Psoas muscle (tissue), 8 donors: ENCODE data around the gene SUSD4. TPM values are rescaled to one million over a fixed set of nuclear protein-coding genes. Genes with fewer than 3 reads are reported as not detected.

Experiments used
- ATAC-seq, 4 donors: fragments of 200-7000 bp; cut with Tn5 transposase; one replicate each; pipeline ENCODE4 v1.9.1; 2020; ENCODE audit warnings: moderate library complexity in 3 of 4, mild to moderate bottlenecking in 2 of 4
- DNase-seq, 2 donors: peaks; one replicate each; pipeline ENCODE4 v3.0.0-alpha.2; 2020
- H3K27ac ChIP-seq: fragments of 200-600 bp; one replicate; pipeline ENCODE4 v1.8.0; 2022
- H3K27me3 ChIP-seq, 3 donors: fragments of 200-600 bp in 1 of 3; one replicate each; pipeline versions ENCODE4 v1.6.1 to v1.8.0; 2013 to 2022; ENCODE audit warnings: low read length in 2 of 3, mild to moderate bottlenecking in 2 of 3, moderate library complexity in 1 of 3; ENCODE audit not compliant: insufficient read depth in 3 of 3
- H3K36me3 ChIP-seq, 2 donors: fragments of 200-600 bp in 1 of 2; one replicate each; pipeline versions ENCODE4 v1.6.1 to v1.8.0; 2013 to 2022; ENCODE audit warnings: low read depth in 1 of 2, mild to moderate bottlenecking in 1 of 2, moderate library complexity in 1 of 2; ENCODE audit not compliant: insufficient read depth in 1 of 2
- H3K4me1 ChIP-seq: fragments of 200-600 bp; one replicate; pipeline ENCODE4 v1.8.0; 2022
- H3K4me3 ChIP-seq: fragments of 200-600 bp; one replicate; pipeline ENCODE4 v1.8.0; 2022; ENCODE audit warnings: mild to moderate bottlenecking
- H3K9me3 ChIP-seq: fragments of 200-600 bp; one replicate; pipeline ENCODE4 v1.8.0; 2022
- WGBS, 3 donors: extraction: QIAGEN DNeasy Blood & Tissue Kit; methylation state at CpG; one replicate each; pipeline versions ENCODE4 v1.1.6 to v1.1.7; 2013; 5-methylcytosine and 5-hydroxymethylcytosine counted together
- intact Hi-C, 2 donors: fragments of 100-400 bp; cut with DNase I; formaldehyde crosslinking; loops; one replicate each; pipeline versions ENCODE4 v1.11.0 to v1.14.2; 2022
- polyA plus RNA-seq, 3 donors: library from polyadenylated mRNA; stranded (reverse); fragments of 200-250 nt; gene quantifications; one replicate each; pipeline ENCODE4 v1.2.3, GENCODE V29; 2013
- total RNA-seq, 4 donors: library from RNA; stranded (reverse); fragmentation: NEBNext Ultra II Directional in 2 of 4; extraction: Animal tissue kit (Norgen Biotek cat#: 25700) in 2 of 4; gene quantifications; one replicate each; pipeline versions ENCODE4 v1.2.1 to v1.2.4, GENCODE V29; 2021 to 2023
- TF ChIP-seq, protein P1 (sequence below): fragments of 200-600 bp; IDR thresholded peaks from one replicate; pipeline ENCODE4 v1.8.0; 2022; ENCODE audit warnings: antibody characterized with exemption
- donor health status: healthy with polysubstance abuse.
- donor health status: DM: no; HTN: no; CAD: no; lungs with moderate emphysema.
- donor health status: Bipolar disorder and iron deficiency.
- donor health status: healthy.
- donor health status: DM: yes; HTN: yes; CAD: no.
- donor health status: DM: no; HTN: no; CAD: no.
- donor health status: DM: no; HTN: no; CAD: no.
- donor health status: DM: yes; HTN: yes; CAD: no.

SUSD4 gene
- total and polyA plus RNA-seq, 7 donors: 0.08 to 3.9 (median 0.21) TPM

DNA sequence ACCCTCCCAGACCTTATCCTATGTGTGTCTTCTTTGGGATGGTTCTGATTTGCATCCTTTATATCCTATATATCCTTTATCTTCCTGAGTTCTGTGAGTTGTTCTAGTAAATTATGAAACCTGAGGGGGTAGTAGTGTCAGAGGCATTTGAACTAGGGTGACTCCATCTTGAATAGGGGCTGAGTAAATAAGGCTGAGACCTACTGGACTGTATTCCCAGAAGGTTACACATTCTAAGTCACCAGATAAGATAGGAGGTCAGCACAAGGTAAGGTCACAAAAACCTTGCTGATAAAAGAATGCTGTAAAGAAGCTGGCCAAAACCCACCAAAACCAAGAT lies 50.6 kb downstream of the SUSD4 start:
- H3K4me3 ChIP-seq: no peak overlapping the region
- intact Hi-C loops: no loop called here
- no peak for ATAC-seq
- peaks cover 0 to 4% (median 0%) of the 10 kb centered on the region in 3 donors for H3K27me3 ChIP-seq
- H3K36me3 ChIP-seq: no peaks in the 10 kb centered on the region
- H3K27ac ChIP-seq: no peak overlapping the region
- TF ChIP-seq, protein P1, sequence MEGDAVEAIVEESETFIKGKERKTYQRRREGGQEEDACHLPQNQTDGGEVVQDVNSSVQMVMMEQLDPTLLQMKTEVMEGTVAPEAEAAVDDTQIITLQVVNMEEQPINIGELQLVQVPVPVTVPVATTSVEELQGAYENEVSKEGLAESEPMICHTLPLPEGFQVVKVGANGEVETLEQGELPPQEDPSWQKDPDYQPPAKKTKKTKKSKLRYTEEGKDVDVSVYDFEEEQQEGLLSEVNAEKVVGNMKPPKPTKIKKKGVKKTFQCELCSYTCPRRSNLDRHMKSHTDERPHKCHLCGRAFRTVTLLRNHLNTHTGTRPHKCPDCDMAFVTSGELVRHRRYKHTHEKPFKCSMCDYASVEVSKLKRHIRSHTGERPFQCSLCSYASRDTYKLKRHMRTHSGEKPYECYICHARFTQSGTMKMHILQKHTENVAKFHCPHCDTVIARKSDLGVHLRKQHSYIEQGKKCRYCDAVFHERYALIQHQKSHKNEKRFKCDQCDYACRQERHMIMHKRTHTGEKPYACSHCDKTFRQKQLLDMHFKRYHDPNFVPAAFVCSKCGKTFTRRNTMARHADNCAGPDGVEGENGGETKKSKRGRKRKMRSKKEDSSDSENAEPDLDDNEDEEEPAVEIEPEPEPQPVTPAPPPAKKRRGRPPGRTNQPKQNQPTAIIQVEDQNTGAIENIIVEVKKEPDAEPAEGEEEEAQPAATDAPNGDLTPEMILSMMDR: no peak
- no peak for DNase-seq
- H3K4me1 ChIP-seq: no peaks in the 10 kb centered on the region
- H3K9me3 ChIP-seq: no peaks in the 10 kb centered on the region

DNA sequence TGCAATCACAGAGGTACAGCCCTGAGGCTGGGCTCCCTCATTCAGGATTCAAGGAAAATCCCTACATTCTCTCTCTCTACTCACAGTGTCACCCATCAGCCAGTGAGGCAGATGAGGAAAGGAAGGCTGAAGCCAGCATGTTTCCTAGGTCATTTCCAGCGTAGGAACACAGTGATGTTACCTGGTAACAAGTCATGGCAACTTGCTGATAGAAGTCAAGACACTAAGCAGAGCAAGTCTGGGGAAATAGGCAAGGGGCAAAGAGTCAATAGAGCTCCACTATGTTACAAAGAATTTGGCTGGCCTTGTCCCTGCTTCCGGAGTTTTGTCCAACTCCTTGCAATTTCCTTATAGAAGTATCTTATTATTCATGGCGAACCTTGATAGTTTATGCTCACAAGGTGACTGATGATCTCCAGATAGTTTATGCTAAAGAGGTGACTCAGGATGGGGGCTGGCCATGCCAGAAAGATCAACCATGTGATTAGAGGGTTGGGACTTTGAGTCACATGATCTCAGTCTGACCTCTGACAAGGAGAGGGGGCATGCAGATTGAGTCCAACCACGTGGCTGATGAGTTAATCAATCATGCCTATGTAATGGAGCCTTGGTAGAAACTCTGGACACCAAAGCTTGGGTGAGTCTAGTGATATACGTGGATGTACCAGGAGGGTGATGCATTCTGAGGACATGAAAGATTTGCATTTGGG lies 51.1 kb downstream of the SUSD4 start:
- no peaks in the 10 kb centered on the region for H3K4me1 ChIP-seq
- H3K9me3 ChIP-seq: no peaks in the 10 kb centered on the region
- intact Hi-C loops: no loop called here
- ATAC-seq: no peak
- no peak overlapping the region for H3K4me3 ChIP-seq
- no peak for DNase-seq
- no peaks in the 10 kb centered on the region for H3K36me3 ChIP-seq
- no peak overlapping the region for H3K27ac ChIP-seq
- WGBS, 3 donors: 39 to 71% (median 45%) methylated on average over 5 of the region's 5 CpGs
- peaks cover 0 to 4% (median 0%) of the 10 kb centered on the region in 3 donors for H3K27me3 ChIP-seq
- TF ChIP-seq, protein P1: no peak

DNA sequence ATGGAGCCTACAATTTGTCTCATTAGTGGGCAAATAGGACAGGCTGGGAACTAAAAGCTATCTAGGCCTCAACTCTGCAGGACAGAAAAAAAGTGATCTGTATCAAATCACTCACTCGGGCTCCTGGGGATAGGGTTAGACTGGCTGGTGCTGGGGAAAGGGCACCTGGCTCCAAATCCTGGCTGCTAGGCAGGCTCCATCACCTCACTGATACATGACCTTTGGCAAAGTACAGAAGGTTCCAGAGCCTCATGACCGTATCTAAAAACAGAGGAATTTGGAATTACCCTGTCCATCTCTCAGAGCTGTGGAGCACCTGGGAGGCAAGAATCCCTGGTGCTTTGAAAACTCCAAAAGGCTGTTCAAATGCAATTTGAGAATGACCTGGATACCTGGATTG lies 51.7 kb downstream of the SUSD4 start:
- ATAC-seq (no peak), DNase-seq (no peak)
- TF ChIP-seq, protein P1: no peak
- no peak overlapping the region for H3K4me3 ChIP-seq
- H3K27ac ChIP-seq: no peak overlapping the region
- WGBS, 3 donors: 44 to 89% (median 64%) methylated on average over 2 of the region's 2 CpGs
- no peaks in the 10 kb centered on the region for H3K4me1 ChIP-seq
- H3K36me3 ChIP-seq: no peaks in the 10 kb centered on the region
- H3K9me3 ChIP-seq: no peaks in the 10 kb centered on the region
- peaks cover 0 to 4% (median 0%) of the 10 kb centered on the region in 3 donors for H3K27me3 ChIP-seq
- intact Hi-C loops: no loop called here

DNA sequence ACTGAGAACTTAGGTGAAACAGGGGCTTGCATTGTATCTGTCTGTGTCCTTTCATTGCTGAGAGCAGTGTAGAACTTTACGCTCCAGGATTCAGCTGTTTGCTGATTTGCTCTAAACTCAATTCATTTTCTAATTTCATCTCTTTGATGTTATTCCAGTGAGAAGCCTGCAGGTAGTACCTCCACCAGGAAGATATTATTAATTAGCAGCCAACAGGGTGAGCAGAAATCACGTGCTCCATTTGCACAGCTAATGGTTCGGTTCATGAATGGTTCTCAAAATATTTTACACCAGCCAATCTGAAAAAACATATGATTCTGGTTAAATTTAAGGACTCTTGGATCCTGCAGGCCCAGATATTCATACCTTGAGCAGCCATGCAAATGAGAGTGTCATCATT lies 52.1 kb downstream of the SUSD4 start:
- Histone ChIP-seq H3K36me3 (no peaks in the 10 kb centered on the region), H3K27ac (no peak overlapping the region), H3K4me1 (no peaks in the 10 kb centered on the region), H3K27me3 (peaks cover 0 to 4% (median 0%) of the 10 kb centered on the region in 3 donors), H3K9me3 (no peaks in the 10 kb centered on the region), H3K4me3 (no peak overlapping the region)
- intact Hi-C loops: no loop called here
- no peak for DNase-seq
- 77 to 86% (median 80%) methylated on average over 3 of the region's 3 CpGs for WGBS, 3 donors
- TF ChIP-seq, protein P1: no peak
- no peak for ATAC-seq

DNA sequence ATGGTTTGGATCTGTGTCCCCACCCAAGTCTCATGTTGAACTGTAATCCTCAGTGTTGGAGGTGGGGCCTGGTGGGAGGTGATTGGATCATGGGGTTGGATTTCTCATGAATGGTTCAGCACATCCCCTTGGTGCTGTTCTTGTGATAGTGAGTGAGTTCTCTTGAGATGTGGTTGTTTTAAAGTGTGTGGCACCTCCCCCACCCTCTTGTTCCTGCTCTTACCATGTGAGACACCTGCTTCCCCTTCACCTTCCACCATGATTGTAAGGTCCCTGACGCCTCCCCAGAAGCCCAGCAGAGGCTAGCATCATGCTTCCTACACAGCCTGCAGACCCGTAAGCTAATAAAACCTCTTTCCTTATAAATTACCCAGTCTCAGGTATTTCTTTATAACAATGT lies 55.8 kb downstream of the SUSD4 start:
- Histone ChIP-seq H3K4me1 (no peaks in the 10 kb centered on the region), H3K27ac (no peak overlapping the region), H3K36me3 (no peaks in the 10 kb centered on the region), H3K27me3 (no peaks in the 10 kb centered on the region), H3K4me3 (no peak overlapping the region), H3K9me3 (no peaks in the 10 kb centered on the region)
- ATAC-seq (no peak), DNase-seq (no peak)
- 76 to 84% (median 81%) methylated on average over 2 of the region's 2 CpGs for WGBS, 3 donors
- TF ChIP-seq, protein P1: no peak
- intact Hi-C loops: no loop called here
